Omental fat pad (tissue), 4 donors: ENCODE measurements around the gene ODAM. TPM values are rescaled to one million over a fixed set of nuclear protein-coding genes. Genes with fewer than 3 reads are reported as not detected.

Source experiments
- ATAC-seq: fragments of 150-250 bp; one replicate; pipeline ENCODE4 v1.9.1; 2016; ENCODE audit warnings: mild to moderate bottlenecking, moderate library complexity; ENCODE audit not compliant: low FRiP score
- DNase-seq: peaks from one replicate; pipeline ENCODE4 v3.0.0-alpha.2; 2019; ENCODE audit warnings: low spot score
- CTCF ChIP-seq, 3 donors: fragments of 450-650 bp; IDR thresholded peaks; one replicate each; pipeline ENCODE4 v1.5.1; 2016 to 2017; ENCODE audit warnings: antibody characterized with exemption in 3 of 3, mild to moderate bottlenecking in 3 of 3, moderate library complexity in 2 of 3
- total RNA-seq, 4 donors: library from RNA; depleted of rRNA; stranded (reverse); fragments of >200 nt; gene quantifications; one replicate each; pipeline ENCODE4 v1.1.0, GENCODE V29; 2016

Gene ODAM
- total RNA-seq, 4 donors from 2014 or later: not detected

GRCh38 chr4:70251945-70252277 is 56.4 kb downstream of the ODAM start:
- no peak for TF ChIP-seq CTCF (IDR thresholded peaks at IDR 0.05)
- no peak for DNase-seq
- no peak for ATAC-seq

Other genes with a start within 250 kb of the ODAM start
- gene CSN2, start 230.0 kb upstream of the ODAM start, total RNA-seq: not detected
- not detected for gene STATH, start 199.8 kb upstream of the ODAM start, total RNA-seq
- gene HTN3, start 167.3 kb upstream of the ODAM start, total RNA-seq: not detected
- not detected for gene HTN1, start 145.3 kb upstream of the ODAM start, total RNA-seq
- gene PRR27, start 41.5 kb upstream of the ODAM start, total RNA-seq: not detected
- not detected for gene FDCSP, start 30.4 kb downstream of the ODAM start, total RNA-seq
- not detected for gene CSN3, start 46.9 kb downstream of the ODAM start, total RNA-seq
- gene CABS1, start 139.3 kb downstream of the ODAM start, total RNA-seq: not detected
- not detected for gene SMR3A, start 165.0 kb downstream of the ODAM start, total RNA-seq
- gene SMR3B, start 187.4 kb downstream of the ODAM start, total RNA-seq: not detected
- gene OPRPN, start 202.2 kb downstream of the ODAM start, total RNA-seq: not detected